OCI-LY7 (cell line): ENCODE data around the gene PPM1N.

Source experiments
- CTCF ChIP-seq: fragments of 200-600 bp; sonication (generic); conservative IDR thresholded peaks from 2 replicates; pipeline ENCODE4 v1.5.1; 2014; ENCODE audit warnings: mild to moderate bottlenecking, antibody characterized with exemption, low read length, moderate library complexity, mixed read lengths
- EZH2phosphoT487 ChIP-seq: fragments of 200-600 bp; sonication (generic); IDR thresholded peaks from 2 replicates; pipeline ENCODE4 v1.6.1; 2018; ENCODE audit warnings: low read depth, borderline replicate concordance, mild to moderate bottlenecking, mixed run types, antibody characterized with exemption, low read length, moderate library complexity, mixed read lengths

DNA sequence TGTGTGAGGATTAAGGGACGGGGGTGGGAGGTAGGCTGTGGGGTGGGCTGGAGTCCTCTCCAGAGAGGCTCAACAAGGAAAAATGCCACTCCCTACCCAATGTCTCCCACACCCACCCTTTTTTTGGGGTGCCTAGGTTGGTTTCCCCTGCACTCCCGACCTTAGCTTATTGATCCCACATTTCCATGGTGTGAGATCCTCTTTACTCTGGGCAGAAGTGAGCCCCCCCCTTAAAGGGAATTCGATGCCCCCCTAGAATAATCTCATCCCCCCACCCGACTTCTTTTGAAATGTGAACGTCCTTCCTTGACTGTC lies 24.9 kb upstream of the PPM1N start:
- TF ChIP-seq CTCF (no peak), EZH2phosphoT487 (no peak)
